ENCODE data around the gene ARHGEF38. TPM values are rescaled to one million over a fixed set of nuclear protein-coding genes. Genes with fewer than 3 reads are reported as not detected.

Gene ARHGEF38
- total RNA-seq, 4 donors from 2014 or later, result not detected

DNA sequence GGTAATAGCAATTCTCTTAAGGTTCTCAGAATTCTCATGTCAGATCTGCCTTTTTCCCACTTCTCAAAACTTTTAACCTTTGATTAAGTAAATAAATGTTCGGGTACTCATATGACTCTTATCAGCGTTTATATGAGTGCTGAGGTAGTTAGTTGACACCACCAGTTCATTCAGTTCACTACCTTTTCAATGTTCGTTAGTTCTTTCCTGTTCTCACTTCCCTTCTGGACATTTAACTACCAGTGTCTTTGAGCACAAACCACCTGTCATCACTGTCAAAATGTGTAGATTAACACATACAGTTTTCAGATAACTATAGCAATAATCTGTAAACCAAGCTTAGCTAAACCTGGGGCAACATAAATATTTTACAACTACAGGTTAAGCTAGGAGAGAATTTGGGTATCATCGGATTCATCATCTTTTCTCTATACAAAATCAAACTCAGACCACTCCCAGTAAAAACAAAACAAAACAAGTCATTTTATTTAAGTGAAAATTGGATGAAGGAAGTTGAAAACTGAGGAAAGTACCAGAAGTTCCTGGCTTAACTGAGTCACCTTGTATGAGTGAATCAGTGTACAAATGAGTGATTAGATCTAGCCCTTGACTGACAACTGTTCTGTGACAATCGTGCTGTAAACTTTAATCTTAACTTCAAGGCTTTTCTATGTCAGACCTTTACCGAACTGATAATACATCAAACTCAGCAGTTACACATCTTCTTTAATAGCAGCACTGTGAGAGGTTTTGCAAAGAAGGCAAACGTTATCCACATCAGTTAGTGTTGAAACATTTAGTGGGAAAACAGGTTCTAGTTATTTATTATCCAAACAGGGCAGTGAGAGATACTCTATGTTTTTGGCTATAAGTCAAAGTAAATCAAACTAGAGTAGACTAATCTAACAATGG is 41.9 kb downstream of the ARHGEF38 start:
- Histone ChIP-seq H3K4me1 (no peaks in the 10 kb centered on the region), H3K27ac (no peak overlapping the region), H3K27me3 (no peaks in the 10 kb centered on the region), H3K9me3 (no peaks in the 10 kb centered on the region), H3K4me3 (no peak overlapping the region), H3K36me3 (no peaks in the 10 kb centered on the region)
- no peak for TF ChIP-seq POLR2A (IDR thresholded peaks at IDR 0.05)
- TF ChIP-seq, protein P1, sequence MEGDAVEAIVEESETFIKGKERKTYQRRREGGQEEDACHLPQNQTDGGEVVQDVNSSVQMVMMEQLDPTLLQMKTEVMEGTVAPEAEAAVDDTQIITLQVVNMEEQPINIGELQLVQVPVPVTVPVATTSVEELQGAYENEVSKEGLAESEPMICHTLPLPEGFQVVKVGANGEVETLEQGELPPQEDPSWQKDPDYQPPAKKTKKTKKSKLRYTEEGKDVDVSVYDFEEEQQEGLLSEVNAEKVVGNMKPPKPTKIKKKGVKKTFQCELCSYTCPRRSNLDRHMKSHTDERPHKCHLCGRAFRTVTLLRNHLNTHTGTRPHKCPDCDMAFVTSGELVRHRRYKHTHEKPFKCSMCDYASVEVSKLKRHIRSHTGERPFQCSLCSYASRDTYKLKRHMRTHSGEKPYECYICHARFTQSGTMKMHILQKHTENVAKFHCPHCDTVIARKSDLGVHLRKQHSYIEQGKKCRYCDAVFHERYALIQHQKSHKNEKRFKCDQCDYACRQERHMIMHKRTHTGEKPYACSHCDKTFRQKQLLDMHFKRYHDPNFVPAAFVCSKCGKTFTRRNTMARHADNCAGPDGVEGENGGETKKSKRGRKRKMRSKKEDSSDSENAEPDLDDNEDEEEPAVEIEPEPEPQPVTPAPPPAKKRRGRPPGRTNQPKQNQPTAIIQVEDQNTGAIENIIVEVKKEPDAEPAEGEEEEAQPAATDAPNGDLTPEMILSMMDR (IDR thresholded peaks at IDR 0.05 in 4 of 5, conservative IDR thresholded peaks at IDR 0.05 in 1 of 5), result no peak
- intact Hi-C loops (cut with DNase I; ENCODE audit: low total_unique reads), result no loop called here
- DNase-seq (no peak), ATAC-seq (no peak)
- in situ Hi-C loops (cut with MboI; ENCODE audit: low sequenced_read_pairs in 4 of 4), result no loop called here

DNA sequence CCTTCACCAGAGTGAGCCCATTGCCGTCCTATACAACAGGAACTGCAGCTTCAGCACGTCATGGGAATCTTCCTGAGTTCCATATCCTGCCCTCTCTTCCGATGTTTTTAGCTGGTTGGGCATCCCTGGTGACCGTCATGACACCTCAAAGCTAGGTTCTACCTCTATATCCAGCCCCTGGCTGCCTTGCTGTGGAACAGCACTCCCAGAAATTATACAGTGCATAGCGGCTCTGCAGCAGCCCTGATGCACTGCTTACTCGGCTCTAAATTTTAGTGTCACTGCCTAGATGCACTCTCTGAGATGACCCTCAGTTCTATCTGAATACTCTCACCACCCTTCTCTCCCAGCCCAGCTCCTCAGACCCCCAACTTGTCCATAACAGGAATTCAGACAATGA is 44.3 kb downstream of the ARHGEF38 start:
- Histone ChIP-seq H3K4me1 (no peaks in the 10 kb centered on the region), H3K27me3 (no peaks in the 10 kb centered on the region), H3K4me3 (no peak overlapping the region), H3K9me3 (no peaks in the 10 kb centered on the region), H3K36me3 (no peaks in the 10 kb centered on the region), H3K27ac (no peak overlapping the region)
- DNase-seq (no peak), ATAC-seq (no peak)
- intact Hi-C loops (cut with DNase I; ENCODE audit: low total_unique reads), result no loop called here
- no peak for TF ChIP-seq POLR2A (IDR thresholded peaks at IDR 0.05)
- TF ChIP-seq, protein P1 (IDR thresholded peaks at IDR 0.05 in 4 of 5, conservative IDR thresholded peaks at IDR 0.05 in 1 of 5), result no peak
- in situ Hi-C loops (cut with MboI; ENCODE audit: low sequenced_read_pairs in 4 of 4), result no loop called here

DNA sequence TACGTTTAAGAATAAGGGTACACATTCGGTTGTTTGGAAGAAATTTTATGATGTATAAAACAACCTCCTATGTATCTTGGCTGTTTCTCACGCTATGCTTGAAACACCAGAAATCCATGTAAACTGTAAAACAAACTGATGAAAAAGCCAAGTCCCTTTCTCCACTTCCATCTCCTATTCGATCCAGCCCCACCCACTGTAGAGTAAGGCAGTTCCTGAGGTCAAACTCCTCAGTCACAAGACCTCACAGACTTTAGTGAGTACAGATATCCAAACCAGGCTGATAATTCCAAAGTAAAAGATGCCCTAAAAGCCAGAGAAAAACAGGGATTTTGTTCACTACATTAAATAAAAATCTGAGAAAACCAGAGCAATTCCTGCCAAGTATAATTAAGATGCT is 45.6 kb downstream of the ARHGEF38 start:
- Histone ChIP-seq H3K4me3 (no peak overlapping the region), H3K27ac (no peak overlapping the region), H3K27me3 (no peaks in the 10 kb centered on the region), H3K4me1 (no peaks in the 10 kb centered on the region), H3K9me3 (no peaks in the 10 kb centered on the region), H3K36me3 (no peaks in the 10 kb centered on the region)
- DNase-seq, result no peak
- TF ChIP-seq POLR2A (IDR thresholded peaks at IDR 0.05), result no peak
- TF ChIP-seq, protein P1 (IDR thresholded peaks at IDR 0.05 in 4 of 5, conservative IDR thresholded peaks at IDR 0.05 in 1 of 5), result no peak
- in situ Hi-C loops (cut with MboI; ENCODE audit: low sequenced_read_pairs in 4 of 4) (no loop called here), intact Hi-C loops (cut with DNase I; ENCODE audit: low total_unique reads) (no loop called here)
- no peak for ATAC-seq

DNA sequence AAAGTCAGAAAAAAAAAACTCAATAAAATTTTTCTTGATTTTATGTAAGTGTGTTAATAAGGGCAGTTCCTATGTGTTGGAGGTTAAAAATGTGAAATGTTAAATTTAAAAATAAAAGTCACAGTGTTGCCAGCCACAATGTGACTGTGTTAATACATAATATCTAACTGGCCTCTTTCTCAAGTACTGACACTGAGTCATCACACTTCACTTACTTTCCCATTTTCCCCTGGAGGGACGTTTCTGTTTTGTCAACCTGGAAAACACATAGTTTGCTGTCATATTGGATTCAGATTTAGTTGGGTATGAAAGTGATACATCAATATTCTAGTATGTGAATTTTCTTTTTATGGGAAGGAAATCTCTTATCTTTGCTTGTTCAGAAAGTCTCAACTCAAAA is 46.4 kb downstream of the ARHGEF38 start:
- Histone ChIP-seq H3K4me3 (no peak overlapping the region), H3K27ac (no peak overlapping the region), H3K36me3 (no peaks in the 10 kb centered on the region), H3K4me1 (no peaks in the 10 kb centered on the region), H3K27me3 (no peaks in the 10 kb centered on the region), H3K9me3 (no peaks in the 10 kb centered on the region)
- intact Hi-C loops (cut with DNase I; ENCODE audit: low total_unique reads) (no loop called here), in situ Hi-C loops (cut with MboI; ENCODE audit: low sequenced_read_pairs in 4 of 4) (no loop called here)
- ATAC-seq (no peak), DNase-seq (no peak)
- no peak for TF ChIP-seq POLR2A (IDR thresholded peaks at IDR 0.05)
- TF ChIP-seq, protein P1 (IDR thresholded peaks at IDR 0.05 in 4 of 5, conservative IDR thresholded peaks at IDR 0.05 in 1 of 5), result no peak

Measured in gastrocnemius medialis (tissue), 4 donors.